Fibroblast of skin of left biceps (primary cell): Measurements from ENCODE around the gene TARBP1.
"Not testable (repeated sequence)": the region's sequence is repeated elsewhere in the genome, so short reads cannot be mapped to it uniquely, and the experiment has no call there.

ENCODE experiments used
- DNase-seq, 2 experiments: peaks; one replicate each; pipeline ENCODE4 v3.0.0-alpha.2; 2013; ENCODE audit warnings: low read depth in 2 of 2

The TARBP1 gene

DNA sequence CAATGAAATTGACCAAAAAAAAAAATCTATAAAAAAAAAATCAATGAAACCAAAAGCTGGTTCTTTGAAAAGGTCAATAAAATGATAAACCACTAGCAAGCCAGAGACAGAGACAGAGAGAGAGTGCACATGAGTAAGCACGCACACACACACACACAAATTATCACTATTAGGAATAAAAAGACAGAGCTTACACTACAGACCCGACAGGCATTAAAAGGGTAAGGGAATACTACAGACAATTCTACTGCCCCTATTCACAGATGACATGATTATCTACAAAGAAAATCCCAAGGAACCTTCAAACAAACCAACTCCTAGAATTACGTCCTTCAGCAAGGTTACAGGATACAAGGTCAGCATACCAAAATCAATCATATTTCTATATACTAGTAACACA lies 38.6 kb downstream of the TARBP1 start:
- DNase-seq, result no peak

- DNase-seq, result no peak
Measured at GRCh38 chr1:234438579-234438978, 40.4 kb downstream of the TARBP1 start.

GRCh38 chr1:234437423-234438171 lies 41.4 kb downstream of the TARBP1 start:
- DNase-seq, result no peak

DNA sequence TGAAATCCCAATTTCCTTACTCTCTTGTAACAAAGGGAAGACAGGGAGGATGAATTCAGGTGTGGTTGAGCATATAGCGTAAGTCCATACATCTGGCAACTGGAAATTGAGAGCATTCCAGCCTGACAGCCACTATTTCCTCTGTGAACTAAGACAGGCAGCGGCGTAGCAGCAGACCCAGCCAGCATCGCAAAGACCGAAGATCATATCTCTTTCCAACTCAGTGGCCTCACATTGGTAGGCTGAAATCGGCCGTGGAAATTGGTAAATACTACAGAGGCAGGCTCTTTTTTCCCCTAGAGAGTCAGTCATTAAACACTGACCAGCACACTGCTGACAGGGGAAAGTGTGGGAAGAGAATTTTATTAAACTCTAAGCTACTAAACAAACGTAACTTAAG lies 43.4 kb downstream of the TARBP1 start:
- no peak for DNase-seq

- no peak for DNase-seq
Measured at GRCh38 chr1:234434706-234435105, 44.3 kb downstream of the TARBP1 start.

DNA sequence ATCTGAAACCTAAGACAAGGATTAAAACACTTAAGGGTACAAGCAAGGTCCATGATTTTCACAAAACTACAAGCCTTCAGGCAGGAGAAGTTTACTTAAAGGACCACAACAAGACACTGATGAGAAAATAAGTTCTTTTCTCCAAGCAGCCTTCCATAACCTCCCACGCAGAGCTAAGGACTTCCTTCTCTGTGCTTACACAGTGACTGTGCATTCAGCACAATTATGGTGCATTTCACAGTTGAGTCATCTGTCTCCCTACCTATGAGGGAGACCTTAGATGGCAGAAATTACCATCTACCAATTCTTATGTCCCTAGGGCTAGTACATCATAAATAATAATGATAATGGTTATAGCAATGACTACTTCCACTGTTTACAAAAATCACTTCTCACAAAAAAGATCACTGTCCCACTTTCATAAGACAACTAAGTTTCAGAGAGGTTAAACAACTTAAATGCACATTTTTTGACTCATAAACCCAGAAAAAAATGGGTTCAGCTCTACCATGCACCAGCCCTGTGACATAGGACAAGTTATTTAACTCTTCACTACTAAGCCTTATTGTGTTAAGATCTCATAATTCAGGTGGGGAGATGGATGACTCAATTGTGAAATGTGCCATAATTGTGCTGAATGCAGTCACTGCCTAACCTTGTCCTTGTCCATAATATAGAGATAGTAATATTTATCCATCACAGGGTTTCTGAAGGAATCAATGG lies 45.3 kb downstream of the TARBP1 start:
- no peak for DNase-seq

DNA sequence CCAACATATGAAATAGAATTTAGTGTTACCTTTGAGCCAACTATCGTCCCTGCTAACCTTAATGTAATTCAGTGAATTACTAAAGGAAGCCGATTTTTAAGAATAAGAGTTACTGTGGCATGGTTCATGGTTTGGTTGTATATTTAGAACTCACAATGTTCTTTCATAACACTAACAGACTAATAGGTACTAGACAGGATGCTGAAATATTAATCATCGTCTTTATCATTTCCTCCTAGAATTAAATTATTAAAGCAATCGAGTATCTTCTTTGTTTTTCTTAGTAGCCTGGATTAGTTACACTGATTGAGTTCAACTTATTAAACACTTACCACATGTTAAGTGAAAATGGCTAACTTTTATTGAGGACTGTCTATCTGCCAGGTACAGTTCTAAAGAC lies 47.7 kb downstream of the TARBP1 start:
- no peak for DNase-seq

DNA sequence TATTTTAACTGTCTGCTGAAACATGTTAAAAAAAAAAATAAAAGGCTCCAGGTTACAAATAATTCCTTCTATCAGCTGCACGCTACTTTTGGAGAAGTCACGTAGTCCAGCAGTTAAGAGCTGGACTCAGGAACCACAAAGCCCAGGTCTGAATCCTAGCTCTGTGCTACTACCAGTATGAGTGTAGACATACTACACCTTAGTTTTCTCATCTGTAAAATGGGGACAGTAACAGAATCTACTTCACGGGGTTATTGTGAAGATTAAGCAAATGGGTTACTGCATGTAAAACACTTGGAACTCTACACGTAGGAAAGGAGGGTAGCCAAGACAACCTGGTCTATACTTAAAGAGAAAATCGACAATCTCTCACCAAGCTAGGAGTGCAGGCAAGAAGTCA lies 48.3 kb downstream of the TARBP1 start:
- DNase-seq, result no peak

DNA sequence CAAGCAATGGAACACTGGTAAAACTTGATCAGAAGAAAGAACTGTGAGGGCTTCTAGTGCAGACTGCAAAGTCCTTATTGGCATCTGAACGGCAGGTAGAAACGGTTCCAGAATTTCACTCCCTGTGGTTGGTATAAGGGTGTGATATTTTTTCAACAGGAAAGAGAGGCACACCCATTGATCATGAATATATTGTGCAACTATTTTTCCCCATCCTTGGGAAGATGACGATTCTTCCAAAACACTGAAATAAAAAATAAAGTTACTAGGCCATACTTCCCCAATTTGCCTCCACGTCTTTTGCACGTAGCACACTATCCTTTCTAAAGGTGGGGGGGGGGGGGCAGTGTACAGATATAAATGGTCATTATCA lies 49.6 kb downstream of the TARBP1 start:
- no peak for DNase-seq

GRCh38 chr1:234427950-234428646 lies 50.9 kb downstream of the TARBP1 start:
- no peak for DNase-seq

- DNase-seq, result no peak
Measured at GRCh38 chr1:234413990-234414389, 65.0 kb downstream of the TARBP1 start.

GRCh38 chr1:234413485-234413884 lies 65.5 kb downstream of the TARBP1 start:
- no peak for DNase-seq

DNA sequence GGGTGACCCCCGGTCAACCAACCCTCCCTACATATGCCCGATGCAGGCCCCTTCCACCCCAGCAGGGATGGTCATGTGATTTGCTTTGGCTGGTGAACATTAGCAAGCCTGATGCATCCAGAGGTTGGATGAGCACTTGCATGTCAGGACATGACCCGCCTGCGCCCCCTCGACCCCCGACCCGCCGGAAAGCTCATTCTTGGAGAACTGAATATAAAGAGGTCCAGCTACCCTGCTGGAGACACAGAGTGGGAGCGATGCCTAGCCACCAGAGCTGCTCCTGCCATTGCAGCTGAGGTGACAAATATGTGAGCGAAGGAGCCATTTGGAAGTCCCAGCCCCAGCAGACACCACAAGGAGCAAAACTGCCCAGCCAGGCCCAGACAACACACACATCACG lies 66.1 kb downstream of the TARBP1 start:
- no peak for DNase-seq

GRCh38 chr1:234409328-234409727 lies 69.7 kb downstream of the TARBP1 start:
- no peak for DNase-seq

DNA sequence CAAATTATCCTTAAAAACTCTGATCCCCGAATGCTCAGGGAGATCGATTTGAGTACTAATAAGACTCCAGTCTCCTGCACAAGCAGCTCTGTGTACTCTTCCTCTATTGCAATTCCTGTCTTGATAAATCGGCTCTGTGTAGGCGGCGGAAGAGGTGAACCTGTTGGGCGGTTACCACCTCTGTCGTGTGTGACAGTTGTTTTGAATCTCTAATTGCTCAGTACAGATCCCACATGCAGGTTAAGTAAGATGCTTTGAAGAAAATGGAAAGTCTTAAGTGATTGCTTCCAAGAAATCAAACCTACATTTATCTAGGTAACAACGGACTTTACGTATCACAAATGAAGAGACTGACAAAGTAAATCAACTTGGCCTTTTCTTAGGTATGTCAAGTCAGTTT lies 70.2 kb downstream of the TARBP1 start:
- no peak for DNase-seq

GRCh38 chr1:234406871-234407270 lies 72.1 kb downstream of the TARBP1 start:
- no peak for DNase-seq

DNA sequence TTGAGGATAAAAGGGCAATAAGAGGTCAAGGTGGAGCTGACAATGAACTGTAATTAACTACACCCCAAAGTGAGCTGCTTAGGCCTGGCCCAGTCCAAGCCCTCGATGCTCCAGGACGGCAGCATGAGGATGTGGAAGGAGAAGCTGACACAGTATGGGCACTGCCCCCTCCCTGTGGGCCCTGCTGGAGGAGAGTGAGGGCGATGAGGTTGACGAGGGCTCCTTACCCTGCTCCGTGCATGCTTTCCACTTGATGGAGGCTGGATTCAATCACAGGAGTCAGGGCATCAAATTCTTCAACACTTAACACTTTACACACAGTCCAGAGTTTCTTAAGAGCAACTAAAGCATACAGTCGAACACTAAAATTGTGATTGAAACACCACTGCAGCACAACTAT lies 73.3 kb downstream of the TARBP1 start:
- no peak for DNase-seq

DNA sequence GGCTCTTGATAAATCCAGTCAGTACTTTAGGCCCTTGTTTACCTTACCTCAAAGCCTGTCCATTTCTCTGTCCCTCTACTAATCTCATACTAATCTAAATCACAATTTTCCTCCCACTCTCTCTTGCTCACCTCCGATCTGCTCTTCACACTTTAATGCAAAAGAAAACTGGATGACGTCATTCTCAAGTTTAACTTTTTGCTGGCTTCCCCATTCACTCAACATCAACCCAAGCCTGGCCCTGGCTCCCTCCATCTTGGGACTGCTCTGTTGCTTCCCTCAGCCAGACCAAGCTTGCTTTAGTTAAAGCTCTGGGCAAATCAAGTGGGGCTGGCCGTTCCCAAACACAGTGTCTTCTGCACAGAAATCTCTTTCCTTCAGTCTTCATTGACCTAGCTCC lies 76.0 kb downstream of the TARBP1 start:
- DNase-seq, result no peak

- DNase-seq, result no peak
Measured at GRCh38 chr1:234401658-234402057, 77.3 kb downstream of the TARBP1 start.

DNA sequence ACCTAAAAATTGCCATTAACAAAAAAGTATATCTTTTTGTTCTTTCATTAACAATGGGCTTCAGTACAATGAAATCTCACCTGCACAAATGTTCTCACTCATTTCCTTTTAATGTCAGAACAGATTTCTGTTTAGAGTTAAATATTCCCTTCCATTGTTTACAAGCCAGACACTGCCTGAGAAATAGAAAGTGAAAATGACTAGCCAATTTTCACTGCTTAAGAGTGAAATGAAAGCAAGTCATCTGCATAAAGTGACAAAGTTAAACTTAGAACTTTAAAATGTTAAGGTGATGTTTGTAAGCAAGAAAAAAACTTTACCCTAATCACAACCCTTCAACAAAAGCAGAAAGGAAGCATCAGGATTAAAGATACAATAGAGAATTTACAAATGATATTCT lies 78.2 kb downstream of the TARBP1 start:
- DNase-seq, result no peak

GRCh38 chr1:234399515-234399914 lies 79.5 kb downstream of the TARBP1 start:
- not testable (repeated sequence) for DNase-seq

DNA sequence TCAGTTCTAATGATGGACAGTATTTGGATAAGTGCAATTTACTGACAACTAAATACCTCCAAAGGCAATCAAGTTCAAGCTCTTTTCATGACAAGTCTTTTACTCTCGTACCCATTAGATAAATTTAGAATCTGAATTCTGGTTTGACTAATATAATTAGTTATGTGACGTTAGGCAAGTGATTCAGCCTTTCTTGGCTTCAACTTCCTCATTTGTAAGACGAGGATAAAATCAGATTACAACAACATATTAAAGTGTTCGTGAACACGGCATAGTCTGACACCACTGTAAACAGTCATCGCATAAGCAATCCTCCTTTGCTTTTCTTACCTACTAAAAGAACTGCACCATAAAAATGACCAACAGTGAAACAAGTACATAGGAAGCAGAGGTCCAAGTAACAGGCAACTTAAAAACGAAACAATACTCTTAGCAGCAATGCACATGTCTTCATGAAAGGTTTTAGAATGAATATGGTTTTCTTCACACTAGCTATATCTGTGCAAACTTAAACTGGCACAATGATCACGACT lies 80.1 kb downstream of the TARBP1 start:
- DNase-seq, result no peak

GRCh38 chr1:234397732-234398131 lies 81.2 kb downstream of the TARBP1 start:
- no peak for DNase-seq
